Astrocyte of the cerebellum (primary cell): ENCODE measurements around the gene INVS.

Source experiments
- DNase-seq: peaks from one replicate; pipeline ENCODE4 v3.0.0-alpha.2; 2011; ENCODE audit warnings: low read depth
- H3K4me3 ChIP-seq: 2 replicates; pipeline ENCODE4 v1.5.1; 2011; ENCODE audit warnings: mild to moderate bottlenecking, low read depth, low read length, moderate library complexity
- CTCF ChIP-seq: IDR thresholded peaks from 2 replicates; pipeline ENCODE4 v1.5.1; 2012; ENCODE audit warnings: low read length, low read depth, moderate library complexity, mild to moderate bottlenecking; ENCODE audit errors: missing control alignments
- in situ Hi-C: cut with HindIII; loops from 2 replicates; pipeline ENCODE4 v1.10.0; 2017; ENCODE audit warnings: low sequenced_read_pairs

Gene INVS

GRCh38 chr9:100191264-100191663 lies 92.2 kb downstream of the INVS start:
- in situ Hi-C loops = no loop called here
- TF ChIP-seq CTCF = no peak
- DNase-seq = no peak
- no peak overlapping the region for H3K4me3 ChIP-seq

GRCh38 chr9:100193078-100193477 lies 94.0 kb downstream of the INVS start:
- in situ Hi-C loops = no loop called here
- no peak for TF ChIP-seq CTCF
- H3K4me3 ChIP-seq = no peak overlapping the region
- no peak for DNase-seq

GRCh38 chr9:100196215-100196614 lies 97.2 kb downstream of the INVS start:
- in situ Hi-C loops = no loop called here
- TF ChIP-seq CTCF = no peak
- no peak for DNase-seq
- no peak overlapping the region for H3K4me3 ChIP-seq

GRCh38 chr9:100196828-100197227 lies 97.8 kb downstream of the INVS start:
- in situ Hi-C loops = no loop called here
- no peak for DNase-seq
- no peak for TF ChIP-seq CTCF
- H3K4me3 ChIP-seq = no peak overlapping the region

- no peak for TF ChIP-seq CTCF
- H3K4me3 ChIP-seq = no peak overlapping the region
- no peak for DNase-seq
- in situ Hi-C loops = no loop called here
Measured at GRCh38 chr9:100197553-100197952, 98.5 kb downstream of the INVS start.

- DNase-seq = no peak
Measured at GRCh38 chr9:100202806-100203205, 103.8 kb downstream of the INVS start.

More at GRCh38 chr9:100202806-100203205, 103.8 kb downstream of the INVS start:
- in situ Hi-C loops = no loop called here
- H3K4me3 ChIP-seq = no peak overlapping the region
- no peak for TF ChIP-seq CTCF
